Measurements from ENCODE around the gene LRRC59. TPM values are rescaled to one million over a fixed set of nuclear protein-coding genes. Genes with fewer than 3 reads are reported as not detected.

Gene LRRC59
- total and polyA plus RNA-seq, 2 donors (not counting 1 experiment from before 2014, with no cell fraction given): 27.7 to 31.2 TPM

- Histone ChIP-seq H3K27ac (ENCODE audit: low read length in 2 of 2) (no peak overlapping the region), H3K4me2 (replicated peaks; ENCODE audit: low read depth, low read length, poor library complexity, severe bottlenecking) (no peak overlapping the region), H3K79me2 (ENCODE audit: control insufficient read depth, insufficient read depth, low read length) (no peaks in the 10 kb centered on the region), H3K9ac (ENCODE audit: low read length) (no peak overlapping the region), H2AFZ (ENCODE audit: insufficient read depth, low read depth, low read length, poor library complexity, severe bottlenecking) (no peak overlapping the region), H3K27me3 (replicated peaks in 1 of 4; ENCODE audit: control extremely low read depth in 1 of 4, control insufficient read depth in 3 of 4, insufficient read depth in 4 of 4, low read length in 3 of 4) (no peaks in the 10 kb centered on the region), H3K4me3 (ENCODE audit: control extremely low read depth in 1 of 5, extremely low read depth in 1 of 5, insufficient read depth in 1 of 5, low read depth in 2 of 5, low read length in 4 of 5) (no peak overlapping the region), H3K4me1 (ENCODE audit: control insufficient read depth in 2 of 2, insufficient read depth in 2 of 2, low read length in 2 of 2) (no peaks in the 10 kb centered on the region), H3K9me3 (ENCODE audit: control extremely low read depth in 1 of 3, control insufficient read depth in 2 of 3, insufficient read depth in 1 of 3, low read length in 2 of 3) (no peaks in the 10 kb centered on the region), H3K36me3 (replicated peaks in 1 of 2; ENCODE audit: control extremely low read depth in 1 of 2, control insufficient read depth in 1 of 2, extremely low read depth in 1 of 2, insufficient read depth in 2 of 2, low read length in 1 of 2) (peaks cover 0 to 51% of the 10 kb centered on the region in 2 experiments), H4K20me1 (ENCODE audit: control insufficient read depth, insufficient read depth, low read length, poor library complexity, severe bottlenecking) (no peaks in the 10 kb centered on the region)
- no peaks in the 10 kb centered on the region for H3K27me3 Mint-ChIP-seq
- H3K4me1 Mint-ChIP-seq: peaks cover 2% of the 10 kb centered on the region
- CTCF ChIA-PET: no interaction called here
- TF ChIP-seq CTCF (IDR thresholded peaks at IDR 0.05): no peak
- no peak for TF ChIP-seq EZH2 (IDR thresholded peaks at IDR 0.05; ENCODE audit: borderline replicate concordance, insufficient read depth, low read depth, low read length, poor library complexity, severe bottlenecking)
- DNase-seq (no peak), ATAC-seq (ENCODE audit: low read depth) (no peak)
- WGBS (ENCODE audit: insufficient coverage): 92% methylated on average over 10 of the region's 20 CpGs
- H3K9me3 Mint-ChIP-seq (ENCODE audit: insufficient read depth): no peaks in the 10 kb centered on the region
- intact Hi-C loops (cut with micrococcal nuclease): no loop called here
- POLR2A ChIA-PET: no interaction called here
- H3K27ac Mint-ChIP-seq: no peak overlapping the region
- no peak overlapping the region for H3K4me3 Mint-ChIP-seq
Measured at GRCh38 chr17:50355701-50356341, 41.5 kb downstream of the LRRC59 start.

DNA sequence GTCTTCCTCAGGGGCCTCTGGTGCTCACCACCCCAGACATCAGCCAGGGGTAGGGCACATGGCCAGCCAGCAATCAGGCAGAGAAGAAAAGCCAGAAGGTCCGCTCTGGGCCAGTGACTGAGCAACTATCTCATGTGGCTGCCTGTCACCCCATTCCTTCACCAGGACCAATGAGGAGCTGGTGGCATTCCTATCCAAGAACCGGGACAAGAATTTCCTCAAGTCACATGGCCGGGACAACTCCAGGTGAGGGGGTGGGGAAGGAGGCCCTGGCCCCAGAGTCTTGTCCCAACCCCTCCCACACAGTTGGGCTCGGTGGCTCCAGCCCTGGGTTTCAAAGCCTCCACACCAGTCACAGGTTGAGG, 42.0 kb downstream of the LRRC59 start:
- TF ChIP-seq EZH2 (IDR thresholded peaks at IDR 0.05; ENCODE audit: borderline replicate concordance, insufficient read depth, low read depth, low read length, poor library complexity, severe bottlenecking): no peak
- TF ChIP-seq CTCF (IDR thresholded peaks at IDR 0.05): no peak
- Mint-ChIP-seq H3K9me3 (ENCODE audit: insufficient read depth) (no peaks in the 10 kb centered on the region), H3K27me3 (no peaks in the 10 kb centered on the region), H3K4me3 (no peak overlapping the region), H3K27ac (no peak overlapping the region), H3K4me1 (peaks cover 4% of the 10 kb centered on the region)
- 90% methylated on average over 2 of the region's 4 CpGs for WGBS (ENCODE audit: insufficient coverage)
- Histone ChIP-seq H3K9ac (ENCODE audit: low read length) (no peak overlapping the region), H3K79me2 (ENCODE audit: control insufficient read depth, insufficient read depth, low read length) (no peaks in the 10 kb centered on the region), H3K4me2 (replicated peaks; ENCODE audit: low read depth, low read length, poor library complexity, severe bottlenecking) (no peak overlapping the region), H4K20me1 (ENCODE audit: control insufficient read depth, insufficient read depth, low read length, poor library complexity, severe bottlenecking) (no peaks in the 10 kb centered on the region), H3K4me1 (ENCODE audit: control insufficient read depth in 2 of 2, insufficient read depth in 2 of 2, low read length in 2 of 2) (no peaks in the 10 kb centered on the region), H3K4me3 (ENCODE audit: control extremely low read depth in 1 of 5, extremely low read depth in 1 of 5, insufficient read depth in 1 of 5, low read depth in 2 of 5, low read length in 4 of 5) (no peak overlapping the region), H3K27me3 (replicated peaks in 1 of 4; ENCODE audit: control extremely low read depth in 1 of 4, control insufficient read depth in 3 of 4, insufficient read depth in 4 of 4, low read length in 3 of 4) (no peaks in the 10 kb centered on the region), H3K9me3 (ENCODE audit: control extremely low read depth in 1 of 3, control insufficient read depth in 2 of 3, insufficient read depth in 1 of 3, low read length in 2 of 3) (no peaks in the 10 kb centered on the region), H3K27ac (ENCODE audit: low read length in 2 of 2) (no peak overlapping the region), H2AFZ (ENCODE audit: insufficient read depth, low read depth, low read length, poor library complexity, severe bottlenecking) (no peak overlapping the region), H3K36me3 (replicated peaks in 1 of 2; ENCODE audit: control extremely low read depth in 1 of 2, control insufficient read depth in 1 of 2, extremely low read depth in 1 of 2, insufficient read depth in 2 of 2, low read length in 1 of 2) (peaks cover 0 to 51% of the 10 kb centered on the region in 2 experiments)
- intact Hi-C loops (cut with micrococcal nuclease): no loop called here
- ATAC-seq (ENCODE audit: low read depth) (no peak), DNase-seq (no peak)
- POLR2A ChIA-PET: no interaction called here
- CTCF ChIA-PET: no interaction called here

Measured in B cell (primary cell).